GM19452 (cell line): ENCODE data around the gene SAP30L.

Experiments
- ATAC-seq: cut with Tn5 transposase; IDR thresholded peaks from one replicate; pipeline ENCODE4 v1.9.1; 2021; ENCODE audit not compliant: unreplicated experiment

SAP30L gene

DNA sequence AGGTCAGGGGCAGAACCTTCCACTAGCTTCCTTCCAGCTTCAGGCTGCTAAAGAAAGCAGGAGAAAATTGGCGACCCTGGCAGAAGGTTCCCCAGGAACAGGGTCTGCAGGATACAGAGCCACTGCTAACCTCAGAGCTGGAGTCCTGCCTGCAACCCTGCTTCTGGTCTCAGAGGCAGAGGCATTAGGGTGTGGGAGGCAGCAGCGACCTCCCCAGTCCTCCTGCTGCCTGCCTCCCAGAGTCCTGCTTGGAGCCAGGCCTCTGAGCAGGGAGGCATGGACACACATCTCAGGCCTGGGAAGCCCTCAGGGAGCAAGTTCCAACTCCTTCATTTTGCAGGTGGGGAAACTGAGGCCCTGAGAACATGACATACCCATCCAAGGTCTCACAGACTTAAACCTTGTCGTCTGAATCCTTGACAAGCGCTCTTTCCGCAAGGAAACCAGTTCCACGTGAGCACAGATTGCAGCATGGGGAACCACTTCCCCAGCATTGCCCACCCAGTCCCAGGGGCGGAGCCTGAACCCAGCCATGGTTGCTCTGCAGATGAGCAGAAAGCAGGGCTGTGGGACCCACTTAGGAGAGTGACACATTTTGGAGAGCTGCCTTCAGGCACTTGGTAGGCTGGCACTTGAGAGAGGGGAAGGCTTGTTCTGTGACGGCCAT lies 60.4 kb downstream of the SAP30L start:
- ATAC-seq: no peak

DNA sequence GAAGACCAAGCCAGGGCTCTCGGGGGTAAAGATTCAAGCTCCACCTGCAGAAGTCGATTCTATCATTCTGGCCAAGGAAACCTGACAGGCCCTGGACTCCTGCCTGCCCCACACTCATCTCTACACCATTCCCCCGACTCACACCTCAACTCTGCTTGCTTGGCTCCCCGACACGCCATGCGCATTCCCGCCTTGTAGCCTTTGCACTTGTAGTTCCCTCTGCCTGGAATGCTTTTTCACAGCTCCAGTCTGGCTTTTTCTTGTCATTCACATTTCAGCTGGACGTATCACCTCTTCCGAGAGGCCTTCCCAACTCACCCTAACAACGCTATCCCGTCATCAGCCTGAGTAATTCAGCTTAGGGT lies 60.9 kb downstream of the SAP30L start:
- ATAC-seq: no peak

DNA sequence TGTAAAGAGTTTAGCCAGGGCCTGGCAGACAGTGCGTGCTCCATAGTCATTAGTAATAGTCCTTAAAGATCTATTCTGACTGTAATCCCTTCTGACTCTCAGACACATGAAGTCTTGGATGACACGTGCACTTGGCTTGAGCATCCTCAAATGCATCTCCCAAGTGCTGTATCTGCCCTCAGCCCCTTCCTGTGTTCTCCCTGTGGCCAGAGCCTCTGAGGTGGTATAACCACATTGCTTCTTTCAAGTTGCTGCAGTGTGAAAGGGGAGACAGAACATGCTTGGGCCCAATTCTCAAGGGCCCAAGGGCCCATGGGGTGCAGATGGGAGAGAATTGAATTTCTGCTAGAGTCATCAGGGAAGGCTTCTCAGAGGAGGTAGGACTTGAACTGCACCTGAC lies 62.3 kb downstream of the SAP30L start:
- no peak for ATAC-seq

DNA sequence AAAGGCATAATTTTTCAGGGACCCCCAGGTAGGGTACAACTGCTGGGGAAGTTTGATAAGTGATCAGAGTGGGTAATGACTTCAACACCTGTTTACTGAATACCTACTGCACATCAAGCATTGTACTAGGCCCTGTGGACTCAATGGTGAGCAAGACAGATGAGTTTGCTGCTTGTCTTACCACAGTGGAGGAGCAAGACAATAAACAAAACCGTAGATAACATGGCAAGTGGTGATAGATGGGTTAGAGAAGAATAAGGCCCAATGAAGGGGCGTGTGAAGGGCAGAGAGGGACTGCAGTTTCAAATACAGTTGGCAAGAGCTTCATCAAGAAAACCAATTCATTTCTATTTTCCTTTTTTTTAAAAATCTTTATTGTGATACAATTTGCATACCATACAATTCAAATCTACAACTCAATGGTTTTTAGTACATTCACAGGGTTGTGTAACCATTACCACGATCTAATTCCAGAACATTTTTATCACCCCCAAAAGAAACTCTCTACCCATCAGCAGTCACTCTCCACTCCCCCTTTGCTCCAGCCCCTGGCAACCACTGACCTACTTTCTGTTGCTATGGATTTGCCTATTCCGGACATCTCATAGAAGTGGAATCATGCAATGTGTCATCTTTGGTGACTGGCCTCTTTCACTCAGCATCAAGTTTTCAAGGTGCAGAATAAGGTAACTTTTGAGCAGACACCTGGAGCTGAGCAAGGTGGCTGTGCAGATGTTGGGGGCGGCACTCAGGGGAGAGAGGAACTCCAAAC lies 64.2 kb downstream of the SAP30L start:
- ATAC-seq: no peak
